Glomerular visceral epithelial cell (primary cell): Measurements from ENCODE around the gene MAOB.

Source experiments
- DNase-seq: peaks from one replicate; pipeline ENCODE4 v3.0.0-alpha.2; 2016; ENCODE audit errors: extremely low spot score

Gene MAOB

DNA sequence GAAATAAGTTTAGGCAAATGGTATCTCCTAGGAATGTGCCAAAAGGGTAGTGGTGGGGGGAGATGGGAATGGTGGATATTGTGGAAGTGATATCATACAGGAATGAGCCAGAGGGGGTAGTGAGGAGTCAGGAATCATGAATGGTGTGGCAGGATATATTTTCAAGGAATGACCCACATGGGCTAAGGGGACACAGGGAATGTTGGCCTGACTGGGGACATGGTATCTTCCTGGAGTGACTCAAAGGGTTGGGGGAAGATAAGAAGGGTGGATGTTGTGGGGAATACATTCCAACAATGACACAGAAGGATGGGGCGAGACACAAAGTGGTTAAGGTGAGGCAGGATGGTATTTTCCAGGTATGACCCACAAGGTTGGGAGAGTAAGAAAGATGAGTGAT lies 165.6 kb downstream of the MAOB start:
- no peak for DNase-seq
